HepG2 (cell line): ENCODE data around the gene SBNO1. TPM values are rescaled to one million over a fixed set of nuclear protein-coding genes. Genes with fewer than 3 reads are reported as not detected.

ENCODE experiments used
- ATF7-NPFF ChIP-seq: sonication (generic); formaldehyde crosslinking; IDR thresholded peaks from 2 replicates; pipeline ENCODE4 v1.8.1; 2023; ENCODE audit warnings: mild to moderate bottlenecking, low read depth, missing genetic modification reagents, moderate library complexity
- BHLHE40 ChIP-seq: IDR thresholded peaks from 2 replicates; pipeline ENCODE4 v1.6.1; 2011; ENCODE audit warnings: low read length, improper control_type of control experiment
- CCAR2 ChIP-seq: fragments of 200-400 bp; formaldehyde crosslinking; optimal IDR thresholded peaks from 2 replicates; pipeline ENCODE3; 2018; ENCODE audit warnings: low read depth, mild to moderate bottlenecking, low read length, moderate library complexity
- GATAD1 ChIP-seq: IDR thresholded peaks from 2 replicates; pipeline ENCODE4 v1.6.1; 2016; ENCODE audit warnings: missing genetic modification reagents, missing compliant biosample characterization
- KLF13 ChIP-seq: sonication (generic); formaldehyde crosslinking; IDR thresholded peaks from 2 replicates; pipeline ENCODE4 v1.4.0; 2020; ENCODE audit warnings: mild to moderate bottlenecking, missing genetic modification reagents
- NFKBIZ ChIP-seq: IDR thresholded peaks from 2 replicates; pipeline ENCODE4 v1.6.1; 2018; ENCODE audit warnings: missing genetic modification reagents, missing compliant biosample characterization
- NKX3-1 ChIP-seq: sonication (generic); formaldehyde crosslinking; IDR thresholded peaks from 2 replicates; pipeline ENCODE4 v1.5.0; 2020; ENCODE audit warnings: missing genetic modification reagents
- NPAS2 ChIP-seq: sonication (generic); formaldehyde crosslinking; IDR thresholded peaks from 2 replicates; pipeline ENCODE4 v1.8.0; 2022; ENCODE audit warnings: mild to moderate bottlenecking, missing genetic modification reagents, borderline replicate concordance
- PCBP1 ChIP-seq: fragments of 200-400 bp; formaldehyde crosslinking; IDR thresholded peaks from 2 replicates; pipeline ENCODE4 v1.6.1; 2017; ENCODE audit warnings: mild to moderate bottlenecking, low read depth, low read length, borderline replicate concordance
- TRIM24 ChIP-seq: sonication (generic); formaldehyde crosslinking; IDR thresholded peaks from 2 replicates; pipeline ENCODE4 v1.8.0; 2022; ENCODE audit warnings: mild to moderate bottlenecking, missing genetic modification reagents
- YEATS2 ChIP-seq: sonication (generic); formaldehyde crosslinking; IDR thresholded peaks from 2 replicates; pipeline ENCODE4 v1.4.0; 2020; ENCODE audit warnings: missing genetic modification reagents, borderline replicate concordance
- ZC3H13 ChIP-seq: sonication (generic); formaldehyde crosslinking; IDR thresholded peaks from 2 replicates; pipeline ENCODE4 v1.8.1; 2023; ENCODE audit warnings: mild to moderate bottlenecking, missing genetic modification reagents, moderate library complexity
- ZKSCAN8 ChIP-seq: IDR thresholded peaks from 2 replicates; pipeline ENCODE4 v1.6.1; 2016; ENCODE audit warnings: borderline replicate concordance, missing genetic modification reagents, missing compliant biosample characterization
- ZNF121 ChIP-seq: sonication (generic); formaldehyde crosslinking; IDR thresholded peaks from 2 replicates; pipeline ENCODE4 v1.5.0; 2020; ENCODE audit warnings: mild to moderate bottlenecking, missing genetic modification reagents
- ZNF652 ChIP-seq: IDR thresholded peaks from 2 replicates; pipeline ENCODE4 v1.6.1; 2016; ENCODE audit warnings: low read depth, borderline replicate concordance
- polyA plus RNA-seq, 8 experiments: library from polyadenylated mRNA; depleted of rRNA in 3 of 8; stranded (reverse) in 7 of 8; unstranded in 1 of 8; fragments of >200 nt; fragmentation: Illumina TruSeq in 4 of 8; extraction: Trizol in 4 of 8; gene quantifications; 2 replicates each; pipeline versions ENCODE4 v1.2.1 to v1.2.3, GENCODE V29; 2011 to 2016; ENCODE audit warnings: low read depth in 4 of 8, missing spikeins in 1 of 8, mixed read lengths in 1 of 8; ENCODE audit not compliant: insufficient read depth in 1 of 8
- total RNA-seq, 5 experiments: library from RNA; depleted of rRNA; stranded (reverse); fragments of >200 nt; fragmentation: Illumina TruSeq; extraction: Trizol; gene quantifications; 2 replicates each; pipeline ENCODE4 v1.2.3, GENCODE V29; 2016; ENCODE audit warnings: low read depth in 1 of 5
- TF ChIP-seq, protein P1 (sequence below): sonication (generic); formaldehyde crosslinking; IDR thresholded peaks from 2 replicates; pipeline ENCODE4 v1.4.0; 2020; ENCODE audit warnings: missing genetic modification reagents
- TF ChIP-seq, protein P2 (sequence below): sonication (generic); formaldehyde crosslinking; IDR thresholded peaks from 2 replicates; pipeline ENCODE4 v1.5.1; 2020; ENCODE audit warnings: mild to moderate bottlenecking, moderate library complexity, missing genetic modification reagents
- TF ChIP-seq, protein P3 (sequence below): sonication (generic); formaldehyde crosslinking; IDR thresholded peaks from 2 replicates; pipeline ENCODE4 v1.5.1; 2020; ENCODE audit warnings: missing genetic modification reagents, mild to moderate bottlenecking, borderline replicate concordance

SBNO1 gene
- total and polyA plus RNA-seq, 2 of the 13 experiments (the other 11 are each of a cell fraction or from before 2014, with no cell fraction given) = 10.9 to 40.2 TPM

DNA sequence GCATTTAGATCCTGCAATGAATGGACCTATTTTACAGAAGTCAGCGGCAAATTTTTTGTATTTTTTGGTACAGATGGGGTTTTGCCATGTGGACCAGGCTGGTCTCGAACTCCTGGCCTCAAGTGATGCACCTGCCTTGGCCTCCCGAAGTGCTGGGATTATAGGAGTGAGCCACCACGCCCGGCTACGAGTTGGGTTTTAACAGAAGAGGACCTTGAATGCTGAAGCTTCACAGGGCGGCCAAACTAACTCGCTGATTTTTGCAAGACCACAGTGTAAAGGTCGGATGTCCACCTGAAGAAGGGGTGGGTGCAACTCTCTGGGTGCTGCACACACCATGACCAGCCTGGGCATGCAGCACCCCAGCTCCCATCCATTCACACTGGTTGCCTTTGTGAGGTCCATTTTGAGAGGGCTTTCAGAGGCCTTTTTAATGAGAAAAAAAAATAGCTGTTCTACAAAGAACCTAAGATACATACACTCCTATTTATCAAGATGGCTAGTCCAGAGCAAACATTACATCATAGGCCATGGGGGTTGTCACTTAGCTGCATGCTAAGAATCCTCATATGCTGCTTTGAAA is 71.4 kb downstream of the SBNO1 start (continued):
- TF ChIP-seq, protein P1, sequence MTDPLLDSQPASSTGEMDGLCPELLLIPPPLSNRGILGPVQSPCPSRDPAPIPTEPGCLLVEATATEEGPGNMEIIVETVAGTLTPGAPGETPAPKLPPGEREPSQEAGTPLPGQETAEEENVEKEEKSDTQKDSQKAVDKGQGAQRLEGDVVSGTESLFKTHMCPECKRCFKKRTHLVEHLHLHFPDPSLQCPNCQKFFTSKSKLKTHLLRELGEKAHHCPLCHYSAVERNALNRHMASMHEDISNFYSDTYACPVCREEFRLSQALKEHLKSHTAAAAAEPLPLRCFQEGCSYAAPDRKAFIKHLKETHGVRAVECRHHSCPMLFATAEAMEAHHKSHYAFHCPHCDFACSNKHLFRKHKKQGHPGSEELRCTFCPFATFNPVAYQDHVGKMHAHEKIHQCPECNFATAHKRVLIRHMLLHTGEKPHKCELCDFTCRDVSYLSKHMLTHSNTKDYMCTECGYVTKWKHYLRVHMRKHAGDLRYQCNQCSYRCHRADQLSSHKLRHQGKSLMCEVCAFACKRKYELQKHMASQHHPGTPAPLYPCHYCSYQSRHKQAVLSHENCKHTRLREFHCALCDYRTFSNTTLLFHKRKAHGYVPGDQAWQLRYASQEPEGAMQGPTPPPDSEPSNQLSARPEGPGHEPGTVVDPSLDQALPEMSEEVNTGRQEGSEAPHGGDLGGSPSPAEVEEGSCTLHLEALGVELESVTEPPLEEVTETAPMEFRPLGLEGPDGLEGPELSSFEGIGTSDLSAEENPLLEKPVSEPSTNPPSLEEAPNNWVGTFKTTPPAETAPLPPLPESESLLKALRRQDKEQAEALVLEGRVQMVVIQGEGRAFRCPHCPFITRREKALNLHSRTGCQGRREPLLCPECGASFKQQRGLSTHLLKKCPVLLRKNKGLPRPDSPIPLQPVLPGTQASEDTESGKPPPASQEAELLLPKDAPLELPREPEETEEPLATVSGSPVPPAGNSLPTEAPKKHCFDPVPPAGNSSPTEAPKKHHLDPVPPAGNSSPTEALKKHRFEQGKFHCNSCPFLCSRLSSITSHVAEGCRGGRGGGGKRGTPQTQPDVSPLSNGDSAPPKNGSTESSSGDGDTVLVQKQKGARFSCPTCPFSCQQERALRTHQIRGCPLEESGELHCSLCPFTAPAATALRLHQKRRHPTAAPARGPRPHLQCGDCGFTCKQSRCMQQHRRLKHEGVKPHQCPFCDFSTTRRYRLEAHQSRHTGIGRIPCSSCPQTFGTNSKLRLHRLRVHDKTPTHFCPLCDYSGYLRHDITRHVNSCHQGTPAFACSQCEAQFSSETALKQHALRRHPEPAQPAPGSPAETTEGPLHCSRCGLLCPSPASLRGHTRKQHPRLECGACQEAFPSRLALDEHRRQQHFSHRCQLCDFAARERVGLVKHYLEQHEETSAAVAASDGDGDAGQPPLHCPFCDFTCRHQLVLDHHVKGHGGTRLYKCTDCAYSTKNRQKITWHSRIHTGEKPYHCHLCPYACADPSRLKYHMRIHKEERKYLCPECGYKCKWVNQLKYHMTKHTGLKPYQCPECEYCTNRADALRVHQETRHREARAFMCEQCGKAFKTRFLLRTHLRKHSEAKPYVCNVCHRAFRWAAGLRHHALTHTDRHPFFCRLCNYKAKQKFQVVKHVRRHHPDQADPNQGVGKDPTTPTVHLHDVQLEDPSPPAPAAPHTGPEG (CRISPR knock-in tag) = no peak
- no peak for TF ChIP-seq ATF7-NPFF (CRISPR knock-in tag)
- TF ChIP-seq, protein P2, sequence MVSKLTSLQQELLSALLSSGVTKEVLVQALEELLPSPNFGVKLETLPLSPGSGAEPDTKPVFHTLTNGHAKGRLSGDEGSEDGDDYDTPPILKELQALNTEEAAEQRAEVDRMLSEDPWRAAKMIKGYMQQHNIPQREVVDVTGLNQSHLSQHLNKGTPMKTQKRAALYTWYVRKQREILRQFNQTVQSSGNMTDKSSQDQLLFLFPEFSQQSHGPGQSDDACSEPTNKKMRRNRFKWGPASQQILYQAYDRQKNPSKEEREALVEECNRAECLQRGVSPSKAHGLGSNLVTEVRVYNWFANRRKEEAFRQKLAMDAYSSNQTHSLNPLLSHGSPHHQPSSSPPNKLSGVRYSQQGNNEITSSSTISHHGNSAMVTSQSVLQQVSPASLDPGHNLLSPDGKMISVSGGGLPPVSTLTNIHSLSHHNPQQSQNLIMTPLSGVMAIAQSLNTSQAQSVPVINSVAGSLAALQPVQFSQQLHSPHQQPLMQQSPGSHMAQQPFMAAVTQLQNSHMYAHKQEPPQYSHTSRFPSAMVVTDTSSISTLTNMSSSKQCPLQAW (CRISPR knock-in tag) = peak; percentile 71; the same call in 1 of the 2 replicates
- peak; percentile 34; the same call in 1 of the 2 replicates for TF ChIP-seq GATAD1 (CRISPR knock-in tag)
- no peak; the same call in 1 of the 2 replicates for TF ChIP-seq YEATS2
- no peak for TF ChIP-seq CCAR2
- TF ChIP-seq NPAS2 (CRISPR knock-in tag) = no peak
- no peak for TF ChIP-seq ZC3H13 (CRISPR knock-in tag)
- no peak for TF ChIP-seq NFKBIZ (CRISPR knock-in tag)
- no peak for TF ChIP-seq ZNF121 (CRISPR knock-in tag)
- 0 out of 2 replicates have a peak, but pooled peaks have one; percentile 8 for TF ChIP-seq NKX3-1 (CRISPR knock-in tag)
- no peak for TF ChIP-seq ZKSCAN8 (CRISPR knock-in tag)
- TF ChIP-seq BHLHE40 = no peak
- no peak for TF ChIP-seq KLF13 (CRISPR knock-in tag)
- TF ChIP-seq, protein P3, sequence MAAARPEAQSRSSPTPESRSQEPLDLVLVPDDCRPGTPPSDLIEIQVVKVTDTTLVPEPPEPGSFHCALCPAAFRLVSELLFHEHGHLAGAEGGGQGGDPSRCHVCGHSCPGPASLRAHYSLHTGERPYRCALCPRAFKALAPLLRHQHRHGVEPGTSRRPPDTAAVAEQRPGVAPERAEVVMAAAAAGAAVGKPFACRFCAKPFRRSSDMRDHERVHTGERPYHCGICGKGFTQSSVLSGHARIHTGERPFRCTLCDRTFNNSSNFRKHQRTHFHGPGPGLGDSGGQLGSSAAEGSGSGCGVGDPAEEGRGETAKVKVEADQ (CRISPR knock-in tag) = no peak
- TF ChIP-seq ZNF652 = no peak
- no peak for TF ChIP-seq TRIM24
- TF ChIP-seq PCBP1 = no peak
